ENCODE measurements around the gene EPHA8.

Gene EPHA8

DNA sequence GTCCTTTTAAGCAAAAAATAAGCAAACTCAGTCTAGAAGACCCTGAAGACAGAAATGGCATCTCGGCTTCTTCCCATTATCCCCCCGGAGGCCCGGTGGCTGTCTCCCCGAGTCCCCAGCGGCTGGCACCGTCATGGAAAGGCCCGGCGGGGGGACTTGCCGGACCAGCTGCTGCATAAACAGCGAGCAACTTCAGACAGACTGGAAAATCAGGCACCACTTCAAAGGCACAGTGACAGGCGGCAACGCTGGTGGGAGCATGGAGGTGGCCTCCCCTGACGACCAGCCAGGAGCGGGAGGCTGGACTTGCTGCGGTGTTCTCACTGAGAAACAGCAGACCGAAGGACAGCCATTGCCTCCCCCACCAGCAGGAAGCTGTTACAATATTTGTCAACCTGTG, 54.8 kb downstream of the EPHA8 start:
- DNase-seq (ENCODE audit: low read depth, low spot score) = no peak

DNA sequence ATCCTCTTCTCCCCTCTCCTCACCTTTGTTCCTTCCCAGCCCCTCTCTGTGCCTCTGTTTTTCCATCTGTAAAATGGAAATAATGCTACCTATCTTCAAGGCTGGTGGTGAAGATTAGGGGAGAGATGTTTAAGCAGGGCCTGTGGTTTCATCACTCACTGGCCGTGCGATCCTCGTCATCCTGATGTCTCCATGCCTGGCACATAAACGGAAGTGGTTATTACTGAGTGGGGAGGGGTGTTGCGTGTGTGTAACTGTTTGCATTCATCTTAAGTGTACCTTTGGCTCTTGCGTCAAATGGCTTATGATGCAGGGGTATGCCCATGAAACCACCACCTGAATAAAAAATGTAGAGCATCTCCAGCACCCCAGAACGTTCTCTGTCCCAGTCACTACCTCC, 56.0 kb downstream of the EPHA8 start:
- DNase-seq (ENCODE audit: low read depth, low spot score) = no peak

GRCh38 chr1:22619798-22620197, 56.5 kb downstream of the EPHA8 start:
- no peak for DNase-seq (ENCODE audit: low read depth, low spot score)

DNA sequence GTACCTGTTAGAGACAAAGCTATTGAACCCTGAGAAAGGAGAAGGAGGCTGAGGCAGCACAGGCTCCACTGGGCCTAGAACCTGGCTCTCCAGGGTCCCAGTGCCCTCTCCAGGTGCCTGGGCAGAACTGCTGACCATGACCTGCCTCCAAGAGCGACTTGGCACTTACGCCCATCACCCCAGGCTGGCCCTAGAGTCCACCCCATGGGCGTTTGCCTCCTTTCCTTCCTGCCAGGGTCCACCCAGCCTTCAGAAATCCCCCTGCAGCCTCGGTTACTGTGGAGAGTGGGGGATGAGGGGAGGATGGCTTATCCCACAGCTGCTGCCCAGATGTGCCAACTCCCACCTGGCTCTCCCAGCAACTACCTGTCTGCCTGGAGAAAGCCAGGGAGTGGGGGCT, 58.5 kb downstream of the EPHA8 start:
- DNase-seq (ENCODE audit: low read depth, low spot score) = no peak

- no peak for DNase-seq (ENCODE audit: low read depth, low spot score)
Observed at GRCh38 chr1:22625262-22625925, 62.1 kb downstream of the EPHA8 start.

DNA sequence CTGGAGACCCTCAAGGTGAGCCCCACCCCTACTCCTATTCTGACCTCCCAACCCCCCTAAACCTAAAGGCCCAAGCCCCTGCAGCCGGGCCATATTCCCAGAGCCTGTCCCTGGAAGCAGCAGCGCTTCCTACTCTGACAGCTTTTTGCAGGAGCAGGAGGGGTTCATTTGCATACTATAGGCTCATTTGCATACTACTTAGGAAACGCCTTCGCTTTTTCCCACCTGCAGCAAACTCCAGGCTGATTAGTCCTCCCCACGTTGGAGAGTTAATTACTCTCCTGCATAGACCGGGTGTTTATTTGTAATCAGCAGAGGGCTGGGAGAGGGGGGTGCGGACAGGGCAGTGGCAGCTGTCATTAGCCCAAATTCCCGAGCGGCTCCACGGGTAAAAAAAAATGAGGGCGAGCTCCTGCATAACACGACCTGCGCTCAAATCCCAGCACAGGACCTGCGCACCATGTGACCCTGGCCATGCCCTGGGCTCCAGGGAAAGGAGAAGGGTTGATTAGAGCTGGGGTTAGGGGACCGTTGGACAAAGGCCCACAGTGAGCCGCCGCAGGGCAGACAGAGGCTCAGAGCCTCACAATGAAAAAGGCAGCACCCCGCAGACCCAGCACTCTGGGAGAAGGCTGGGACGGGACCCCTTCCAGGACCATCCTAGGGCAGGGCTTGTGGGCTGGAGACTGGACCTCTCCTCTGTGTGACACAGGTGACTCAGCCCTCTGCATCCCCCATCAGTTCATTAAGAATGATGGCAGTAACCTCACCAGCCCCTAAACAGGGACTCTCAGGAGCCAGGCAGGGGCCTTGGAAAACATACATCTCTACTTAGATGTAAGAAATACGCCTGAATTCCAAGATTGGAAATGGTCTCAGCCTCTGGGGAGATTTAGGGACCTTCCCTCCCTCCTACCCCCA, 63.2 kb downstream of the EPHA8 start:
- DNase-seq (ENCODE audit: low read depth, low spot score) = no peak

DNA sequence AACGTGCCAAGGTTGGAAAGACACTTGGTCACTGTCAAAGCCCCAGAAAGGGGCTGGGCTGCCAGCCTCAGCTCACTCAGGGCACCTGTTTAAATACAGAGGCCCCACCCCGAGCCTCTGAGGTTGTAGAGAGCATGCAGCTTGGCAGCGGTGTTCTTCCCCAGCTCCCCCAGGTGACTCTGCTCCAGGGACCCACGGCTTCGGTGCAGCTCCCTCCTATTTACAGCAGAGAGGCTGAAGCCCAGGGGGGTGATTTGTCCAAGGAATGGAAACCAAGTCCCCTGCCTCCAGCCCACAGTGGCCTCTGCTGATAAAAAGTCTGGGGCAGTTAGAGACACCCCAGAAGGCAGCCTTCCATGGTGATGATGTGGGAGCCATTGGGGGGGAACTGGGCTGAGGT, 64.0 kb downstream of the EPHA8 start:
- DNase-seq (ENCODE audit: low read depth, low spot score) = no peak

- DNase-seq (ENCODE audit: low read depth, low spot score) = no peak
Observed at GRCh38 chr1:22628698-22629444, 65.6 kb downstream of the EPHA8 start.

DNA sequence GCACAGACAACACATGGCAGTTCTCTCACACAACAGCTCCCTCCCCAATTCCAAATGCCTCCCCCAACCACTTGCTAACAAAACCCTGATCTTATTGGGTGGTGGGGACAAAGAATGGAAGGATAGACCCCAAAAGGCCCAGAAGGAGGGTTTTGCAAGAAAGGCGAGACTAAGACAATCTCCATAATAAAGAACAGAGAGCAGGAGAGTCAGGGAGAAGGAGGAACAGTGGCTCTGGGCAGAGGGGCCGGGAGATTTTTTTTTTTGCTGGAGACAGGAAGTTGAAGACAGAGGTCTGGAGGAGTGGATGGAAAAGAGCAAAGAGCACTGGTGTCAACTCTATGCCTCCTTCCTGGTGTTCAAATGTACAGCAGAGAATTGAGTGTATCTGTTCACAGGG, 66.6 kb downstream of the EPHA8 start:
- no peak for DNase-seq (ENCODE audit: low read depth, low spot score)

DNA sequence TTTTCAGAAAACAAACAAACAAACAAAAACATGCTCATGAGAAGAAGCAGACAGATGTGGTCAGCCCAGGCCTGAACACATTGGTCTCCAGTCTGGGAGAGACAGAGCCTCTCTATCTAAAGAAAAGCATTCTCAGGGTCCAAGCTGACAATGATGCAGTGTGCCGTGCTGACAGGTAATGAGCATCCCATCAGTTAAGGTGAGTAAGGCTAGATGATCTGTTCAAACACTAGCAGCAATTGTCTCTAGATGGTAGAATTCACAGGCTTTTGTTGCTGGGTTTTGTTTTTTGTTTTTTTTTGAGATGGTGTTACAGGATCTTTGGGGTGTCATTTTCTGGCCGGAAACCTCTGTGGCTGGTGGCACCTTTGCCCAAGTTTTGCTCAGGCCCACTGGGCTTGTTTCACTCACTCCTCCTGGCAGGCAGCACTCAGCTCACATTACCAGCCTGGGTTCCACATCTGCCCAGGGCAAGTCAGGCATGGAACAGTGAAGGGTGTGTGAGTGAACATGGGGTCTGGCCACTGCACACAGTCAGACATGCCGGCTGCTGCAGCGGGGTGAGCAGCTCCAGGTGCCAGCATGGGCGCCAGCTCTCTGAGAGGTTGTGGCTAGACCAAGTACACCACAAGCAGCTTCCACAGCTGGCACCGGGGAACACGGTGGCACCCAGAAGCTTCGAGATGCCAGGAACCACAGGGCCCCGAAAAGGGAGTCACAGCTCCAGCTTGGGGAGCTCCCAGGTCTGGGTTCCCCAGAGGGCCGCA, 70.6 kb downstream of the EPHA8 start:
- DNase-seq (ENCODE audit: low read depth, low spot score) = no peak

DNA sequence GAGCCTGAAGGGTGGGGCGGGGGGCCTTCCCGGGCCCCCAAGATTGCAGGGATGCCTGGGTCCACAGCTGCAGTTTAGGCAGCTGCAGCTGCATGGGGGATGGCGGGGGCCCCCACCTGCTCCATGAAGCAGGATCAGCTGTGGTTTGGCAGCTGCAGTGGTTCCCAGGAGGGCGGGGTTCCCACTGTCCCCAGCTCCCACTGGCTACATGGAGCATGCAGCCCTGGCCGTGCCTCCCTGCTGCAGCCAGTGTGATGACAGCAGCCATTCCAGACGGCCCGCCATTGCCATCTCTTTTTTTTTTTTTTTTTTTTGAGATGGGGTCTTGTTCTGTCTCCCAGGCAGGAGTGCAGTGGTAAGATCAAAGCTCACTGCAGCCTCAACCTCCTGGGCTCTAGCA, 72.1 kb downstream of the EPHA8 start:
- DNase-seq (ENCODE audit: low read depth, low spot score) = no peak

DNA sequence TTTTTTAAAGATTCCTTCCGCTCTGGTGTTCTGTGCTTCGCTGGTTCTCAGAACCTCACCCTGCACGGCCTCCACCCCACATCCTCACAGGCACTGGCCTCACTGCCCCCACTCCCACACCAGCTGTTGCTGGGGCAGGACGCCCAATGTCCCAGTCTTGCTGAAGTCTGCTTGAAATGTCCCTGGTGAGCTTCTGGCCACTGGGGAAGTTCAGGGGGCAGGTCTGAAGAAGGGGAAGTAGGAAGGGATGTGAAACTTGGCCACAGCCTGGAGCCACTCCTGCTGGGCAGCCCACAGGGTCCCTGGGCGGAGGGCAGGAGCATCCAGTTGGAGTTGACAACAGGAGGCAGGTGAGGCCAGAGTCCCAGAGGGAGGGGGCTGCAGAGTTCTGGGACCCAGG, 73.1 kb downstream of the EPHA8 start, which contains the start of gene C1QA:
Gene C1QA (plus strand): TSS at position 276 of the 400 bp plus-strand sequence. CDS start 989 bp downstream, outside the sequence.
- DNase-seq (ENCODE audit: low read depth, low spot score) = no peak

DNA sequence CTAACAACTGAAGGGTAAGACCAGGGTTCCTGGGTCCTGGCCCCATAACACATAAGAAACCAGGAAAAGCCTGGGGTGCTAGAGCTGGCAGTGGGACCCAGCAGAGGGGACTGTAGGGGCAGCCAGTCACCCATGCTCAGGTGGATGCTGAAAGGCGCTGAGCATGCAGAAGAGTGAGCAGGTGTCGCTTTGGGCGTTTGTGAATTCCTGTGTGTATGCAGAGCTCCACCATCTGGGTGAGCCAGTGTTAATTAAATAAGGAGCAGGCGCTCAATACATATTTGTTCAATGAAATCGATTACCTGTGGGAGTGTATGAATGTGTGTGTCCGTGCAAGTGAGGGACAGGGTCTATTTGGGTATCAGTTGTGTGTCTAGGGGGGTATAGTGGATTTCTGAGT, 73.6 kb downstream of the EPHA8 start:
- no peak for DNase-seq (ENCODE audit: low read depth, low spot score)

DNA sequence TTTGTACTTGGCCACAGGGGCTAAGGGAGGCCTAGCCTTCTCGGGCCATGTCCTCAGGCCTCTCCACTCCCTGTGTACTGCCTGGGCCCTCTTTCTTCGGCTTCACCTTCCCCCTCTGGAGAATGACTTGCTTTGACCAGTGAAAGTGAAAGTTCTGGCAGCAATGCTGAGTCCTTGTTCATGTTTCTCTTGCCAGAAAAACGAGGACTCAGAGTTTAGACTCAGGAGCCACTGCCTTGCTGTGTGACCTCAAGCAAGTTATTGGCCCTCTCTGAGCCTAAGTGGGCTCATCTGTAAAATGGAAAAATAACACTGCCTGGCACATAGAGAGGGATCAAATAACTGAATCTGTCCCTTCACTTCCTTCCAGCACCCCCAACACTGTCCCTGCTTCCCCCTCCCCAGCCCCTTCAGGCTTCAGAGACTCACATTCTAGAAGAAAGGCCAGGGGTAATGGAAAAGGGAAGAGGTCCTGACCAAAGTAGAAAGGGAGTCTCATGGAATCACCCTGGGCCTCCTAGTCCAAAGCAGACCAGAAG, 74.7 kb downstream of the EPHA8 start:
- DNase-seq (ENCODE audit: low read depth, low spot score) = no peak

DNA sequence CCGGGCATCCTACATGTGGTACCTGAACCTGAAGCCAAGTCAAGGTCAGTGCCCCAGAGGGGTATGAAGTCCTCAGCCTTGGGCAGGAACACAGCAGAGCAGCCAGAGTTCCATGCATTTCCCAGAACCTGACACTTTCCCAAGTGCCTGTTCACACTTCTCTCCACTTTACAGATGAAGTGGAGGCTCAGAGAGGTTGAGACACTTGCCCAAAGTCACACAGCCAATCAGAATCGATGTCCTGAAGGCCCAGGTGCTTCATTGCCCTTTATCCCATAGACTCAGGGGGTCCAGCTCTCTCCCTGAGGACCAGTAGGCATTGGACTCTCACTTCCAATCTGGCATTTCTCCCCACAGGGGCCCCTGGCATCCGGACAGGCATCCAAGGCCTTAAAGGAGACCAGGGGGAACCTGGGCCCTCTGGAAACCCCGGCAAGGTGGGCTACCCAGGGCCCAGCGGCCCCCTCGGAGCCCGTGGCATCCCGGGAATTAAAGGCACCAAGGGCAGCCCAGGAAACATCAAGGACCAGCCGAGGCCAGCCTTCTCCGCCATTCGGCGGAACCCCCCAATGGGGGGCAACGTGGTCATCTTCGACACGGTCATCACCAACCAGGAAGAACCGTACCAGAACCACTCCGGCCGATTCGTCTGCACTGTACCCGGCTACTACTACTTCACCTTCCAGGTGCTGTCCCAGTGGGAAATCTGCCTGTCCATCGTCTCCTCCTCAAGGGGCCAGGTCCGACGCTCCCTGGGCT, 75.4 kb downstream of the EPHA8 start:
- DNase-seq (ENCODE audit: low read depth, low spot score) = no peak

- peak; percentile 4 for DNase-seq (ENCODE audit: low read depth, low spot score)
Observed at GRCh38 chr1:22639286-22639685, 76.0 kb downstream of the EPHA8 start.

- no peak for DNase-seq (ENCODE audit: low read depth, low spot score)
Observed at GRCh38 chr1:22641247-22641646, 78.0 kb downstream of the EPHA8 start.

DNA sequence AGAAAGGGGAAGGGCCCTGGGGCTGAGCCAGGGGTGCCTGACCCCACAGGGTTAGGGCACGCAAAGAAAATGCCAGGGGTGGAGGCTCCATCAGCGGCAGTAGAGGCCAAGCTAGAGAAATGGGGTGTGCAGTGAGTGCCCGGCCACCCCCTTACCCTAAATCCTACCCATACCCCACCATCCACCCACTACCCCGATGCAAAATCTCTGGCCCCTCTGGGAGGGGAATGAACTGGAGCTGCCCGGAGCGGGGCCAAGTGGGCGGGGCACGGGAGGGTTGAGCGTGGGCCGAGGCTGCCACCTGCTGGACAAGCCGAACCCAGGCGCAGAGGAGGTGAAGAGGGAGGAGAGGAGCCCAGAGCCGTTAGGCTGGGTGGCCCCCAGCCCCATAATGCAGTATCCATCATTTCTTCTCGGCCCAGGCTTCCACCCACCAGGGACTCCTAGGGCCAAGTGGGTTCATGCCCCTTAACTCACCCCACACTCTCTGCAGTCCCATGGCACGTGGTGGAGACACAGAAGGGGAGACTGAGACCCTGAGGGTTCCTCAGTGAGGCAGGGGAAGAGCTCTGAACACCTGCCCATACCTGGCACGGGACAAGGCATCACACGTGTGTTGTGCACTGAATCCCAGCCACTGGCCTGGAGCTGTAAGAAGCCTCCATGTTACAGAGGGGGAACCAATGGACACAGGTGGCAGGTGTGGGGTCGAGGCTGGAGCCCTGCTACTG, 78.8 kb downstream of the EPHA8 start:
- DNase-seq (ENCODE audit: low read depth, low spot score) = peak; percentile 13

DNA sequence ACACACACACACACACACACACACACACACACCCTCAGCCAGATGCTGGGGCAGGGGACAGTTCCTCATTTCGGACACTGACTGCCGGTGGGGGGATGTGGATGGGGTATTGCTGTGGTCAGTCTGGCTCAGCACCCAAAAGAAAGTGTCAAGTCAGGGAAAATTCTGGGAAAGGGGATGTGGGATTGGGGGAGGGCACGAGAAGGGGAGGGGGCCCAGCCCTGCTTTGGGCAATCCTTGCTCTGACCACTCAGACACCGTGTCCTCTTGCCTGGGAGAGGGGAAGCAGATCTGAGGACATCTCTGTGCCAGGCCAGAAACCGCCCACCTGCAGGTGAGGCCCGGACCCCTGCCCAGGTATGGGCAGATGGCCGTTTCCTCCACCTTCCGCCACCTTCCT, 80.1 kb downstream of the EPHA8 start, which contains the start of gene C1QC:
Gene C1QC (plus strand): TSS at position 253 of the 400 bp plus-strand sequence. CDS start 391 bp downstream, outside the sequence.
- no peak for DNase-seq (ENCODE audit: low read depth, low spot score)

DNA sequence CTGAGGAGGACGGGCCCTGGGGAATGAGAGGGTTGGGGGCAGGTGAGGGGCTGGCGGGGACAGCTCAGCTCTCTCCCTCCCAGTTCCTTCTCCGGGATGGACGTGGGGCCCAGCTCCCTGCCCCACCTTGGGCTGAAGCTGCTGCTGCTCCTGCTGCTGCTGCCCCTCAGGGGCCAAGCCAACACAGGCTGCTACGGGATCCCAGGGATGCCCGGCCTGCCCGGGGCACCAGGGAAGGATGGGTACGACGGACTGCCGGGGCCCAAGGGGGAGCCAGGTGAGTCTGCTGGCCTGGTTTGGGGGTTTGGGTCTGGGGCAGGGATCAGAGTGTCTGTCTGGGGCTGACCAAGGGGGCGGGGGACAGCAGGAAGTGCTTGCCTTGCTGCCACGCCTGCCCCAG, 80.6 kb downstream of the EPHA8 start:
- no peak for DNase-seq (ENCODE audit: low read depth, low spot score)
